ENCODE results near the gene NTM.

NTM gene

DNA sequence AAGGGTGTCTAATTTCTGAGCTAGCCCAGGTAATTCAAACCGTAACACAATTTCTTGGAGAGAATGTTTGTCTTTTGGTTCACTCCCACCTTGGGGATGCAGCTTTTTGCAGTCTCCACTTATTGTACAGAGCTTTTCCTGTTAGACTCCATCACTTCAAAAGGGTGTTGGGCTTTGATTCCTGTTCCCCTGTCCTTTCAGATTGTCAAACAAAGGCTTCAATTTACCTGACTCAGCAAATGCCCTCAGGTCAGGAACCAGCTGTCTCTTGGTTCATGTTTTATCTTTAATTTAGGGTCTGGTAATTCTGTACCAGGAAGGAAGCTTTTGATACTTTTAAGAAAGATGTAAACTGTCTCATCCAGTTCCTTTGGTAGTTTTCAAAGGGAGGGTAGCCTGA, 880.6 kb downstream of the NTM start:
- DNase-seq = no peak

DNA sequence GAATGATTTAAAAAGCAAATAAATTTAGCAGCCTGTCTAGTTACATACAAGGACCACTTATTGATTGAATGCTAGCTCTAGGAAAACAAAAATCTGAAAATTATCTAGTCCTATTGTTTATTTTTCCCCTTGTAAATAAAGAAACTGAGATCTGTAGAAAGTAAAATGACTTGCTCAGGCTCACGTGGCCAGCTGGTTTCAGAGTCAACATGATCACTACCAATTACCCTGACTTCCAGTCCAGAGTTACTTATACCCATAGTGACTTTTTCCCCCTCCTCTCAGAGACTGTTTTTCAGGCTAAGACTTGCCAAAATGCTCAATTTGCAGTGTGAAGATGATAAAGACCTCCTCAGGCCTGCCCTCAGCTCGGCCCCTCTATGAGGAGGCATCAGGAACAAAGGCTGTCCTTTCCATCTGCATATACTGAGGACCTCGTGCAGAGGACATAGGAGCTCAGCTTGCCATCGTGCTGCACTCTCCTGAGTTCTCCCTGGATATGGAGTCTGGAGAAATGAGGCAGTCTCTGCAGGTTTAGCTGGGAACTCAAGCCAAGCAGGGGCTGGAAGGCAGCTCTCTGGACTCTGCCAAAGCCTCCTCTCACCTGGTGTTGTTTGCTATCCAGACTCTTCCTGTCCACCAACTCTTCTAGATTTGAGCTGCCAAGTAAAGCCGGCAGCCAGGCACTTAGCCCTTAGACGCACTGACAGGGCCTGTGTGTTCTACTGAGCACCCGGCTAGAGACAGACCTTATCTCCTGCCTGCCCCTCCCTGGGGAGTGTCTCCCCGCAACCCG, 883.3 kb downstream of the NTM start:
- no peak for DNase-seq

DNA sequence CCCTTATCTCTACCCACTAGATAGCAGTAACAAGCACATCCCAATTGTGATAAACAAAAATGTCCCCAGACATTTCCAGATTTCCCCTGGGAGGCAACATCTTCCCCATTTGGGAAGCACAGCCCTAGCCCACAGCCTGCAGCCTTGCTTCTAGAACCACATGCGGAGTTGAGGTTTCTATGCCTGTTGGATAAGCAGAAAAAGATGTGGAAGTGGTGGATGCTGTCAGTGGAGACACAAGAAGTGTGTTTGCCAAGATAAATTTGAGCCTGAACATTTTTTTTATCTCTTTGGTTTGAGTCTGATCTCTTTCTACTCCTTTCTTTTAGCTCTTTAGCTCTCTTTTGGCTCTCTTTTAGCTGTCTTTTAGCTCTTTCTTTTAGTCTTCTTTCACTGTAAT, 884.5 kb downstream of the NTM start:
- no peak for DNase-seq

DNA sequence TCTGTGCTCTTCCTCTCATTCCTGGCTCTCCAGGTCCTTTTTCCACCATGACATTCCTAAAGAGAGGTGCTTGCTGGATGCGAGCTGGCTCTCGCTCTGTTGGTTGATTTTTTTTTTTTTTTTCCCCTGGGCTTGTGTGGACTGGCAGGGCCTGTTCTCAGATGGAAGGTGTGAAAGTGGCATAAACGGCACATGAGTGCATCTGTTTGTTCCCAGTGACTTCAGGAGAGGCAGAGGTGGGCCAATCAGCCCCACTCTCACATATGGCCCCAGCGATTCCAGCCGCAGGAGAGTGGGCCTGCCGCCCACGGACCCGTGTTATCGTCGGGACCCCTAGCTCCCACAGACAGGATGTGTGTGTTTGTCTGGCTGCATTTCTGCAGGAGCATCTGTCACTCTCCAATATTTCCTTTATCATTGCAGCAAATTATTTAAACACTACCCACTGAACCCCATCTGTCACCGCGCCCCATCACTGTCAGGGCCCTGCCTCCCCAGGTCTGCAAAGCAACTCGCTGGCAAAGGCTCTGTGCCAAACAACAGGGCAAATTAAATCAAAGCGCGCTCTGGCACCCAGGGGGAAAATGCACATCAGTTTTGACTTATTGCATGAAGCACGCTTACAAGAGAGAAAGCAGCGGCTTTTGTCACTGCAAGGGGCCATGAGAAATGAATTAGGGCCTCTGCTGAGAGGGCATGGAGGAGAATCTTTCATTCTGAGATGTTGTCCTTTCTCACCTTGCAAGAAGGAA, 886.3 kb downstream of the NTM start:
- DNase-seq = no peak

DNA sequence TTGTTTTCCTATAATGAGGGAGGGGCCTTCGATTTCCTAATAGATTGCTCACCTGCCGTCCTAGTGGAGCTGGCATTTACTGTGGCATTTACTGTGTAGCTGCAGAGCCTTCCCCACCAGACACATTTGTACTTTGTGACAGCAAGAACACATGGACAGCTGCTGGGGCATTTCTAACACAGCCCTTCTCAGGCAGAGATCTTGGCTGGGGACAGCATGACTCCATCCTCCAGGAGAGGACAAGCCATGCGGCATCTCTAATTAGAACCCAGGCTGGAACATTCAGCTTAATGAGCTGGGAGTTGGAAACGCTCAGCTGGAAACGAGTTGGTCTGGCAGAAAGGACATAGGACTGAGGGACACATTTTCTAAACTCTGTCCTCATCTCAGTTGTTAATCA, 887.5 kb downstream of the NTM start:
- DNase-seq = no peak

DNA sequence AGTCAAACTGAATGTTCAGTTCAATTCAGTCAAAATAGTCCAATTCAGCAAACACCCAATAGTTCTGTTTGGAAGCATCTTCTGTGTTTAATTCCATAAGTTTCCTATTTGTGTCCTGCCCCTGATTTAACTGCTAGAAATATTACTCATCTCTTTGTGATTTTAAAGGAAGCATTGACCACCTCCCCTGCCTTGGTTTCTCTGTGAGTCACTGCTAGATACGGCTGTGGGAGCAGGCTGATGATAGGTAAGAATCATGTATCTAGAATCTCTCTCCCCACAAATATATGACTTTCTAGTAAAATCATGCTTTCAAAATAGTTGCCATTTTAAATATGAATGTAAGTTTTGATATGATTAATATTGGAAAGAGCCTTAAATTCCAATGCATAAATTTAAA, 888.5 kb downstream of the NTM start:
- no peak for DNase-seq

DNA sequence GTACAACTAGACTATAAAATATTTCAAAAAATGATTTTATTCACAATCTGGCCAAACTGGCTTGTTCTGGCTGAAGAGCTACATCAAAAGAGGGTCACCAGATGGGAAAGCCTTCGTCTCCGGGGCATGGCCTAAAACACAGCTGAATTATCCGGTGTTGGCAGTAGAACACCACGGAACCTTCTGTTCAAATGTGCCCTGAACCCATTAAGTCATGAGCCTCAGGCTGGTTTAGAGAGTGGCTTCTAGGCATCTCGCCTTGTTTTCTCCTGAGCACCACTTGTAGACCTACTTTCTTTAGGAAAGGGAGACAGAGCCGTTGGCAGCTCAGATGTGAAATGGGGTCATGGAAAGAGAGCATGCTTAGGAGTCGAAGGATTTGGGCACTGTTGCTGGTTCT, 890.2 kb downstream of the NTM start:
- no peak for DNase-seq

DNA sequence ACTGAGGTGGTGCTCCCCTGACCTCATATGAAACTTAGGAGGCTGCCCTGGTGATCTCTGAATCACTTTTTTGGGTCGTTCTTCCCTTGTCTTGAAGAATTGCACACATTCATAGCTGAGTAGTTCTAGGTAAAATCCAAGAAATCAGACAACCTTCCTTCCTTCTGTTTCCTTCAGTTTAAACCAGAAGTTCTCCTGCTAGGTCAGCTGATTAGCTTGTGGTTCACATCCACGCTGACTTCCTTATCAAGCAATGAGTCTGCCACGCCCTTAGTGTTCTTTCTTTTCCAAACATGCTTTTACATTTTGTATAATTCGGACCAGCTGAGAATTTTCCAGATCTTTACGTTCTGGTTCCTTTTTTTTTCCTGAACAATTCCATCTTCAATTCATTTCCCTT, 892.8 kb downstream of the NTM start:
- peak; percentile 83 for DNase-seq

DNA sequence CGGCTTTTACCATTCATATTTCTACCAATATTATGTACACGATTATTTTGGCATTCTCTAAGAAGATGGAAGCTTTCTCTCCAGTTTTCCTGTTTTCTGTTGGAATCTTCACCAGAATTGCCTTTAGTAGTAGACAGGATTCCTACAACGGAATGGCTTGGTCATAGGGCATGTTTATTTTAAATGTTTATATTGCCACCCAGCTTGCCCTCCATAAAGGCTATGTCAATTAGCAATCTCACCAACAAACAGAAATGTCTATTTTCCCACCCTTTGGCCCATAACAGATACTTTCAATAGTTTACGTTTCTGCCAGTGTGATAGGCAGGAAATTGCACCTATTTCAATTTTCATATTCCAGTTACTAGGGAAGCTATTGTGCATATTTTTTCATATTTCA, 893.5 kb downstream of the NTM start:
- no peak for DNase-seq

DNA sequence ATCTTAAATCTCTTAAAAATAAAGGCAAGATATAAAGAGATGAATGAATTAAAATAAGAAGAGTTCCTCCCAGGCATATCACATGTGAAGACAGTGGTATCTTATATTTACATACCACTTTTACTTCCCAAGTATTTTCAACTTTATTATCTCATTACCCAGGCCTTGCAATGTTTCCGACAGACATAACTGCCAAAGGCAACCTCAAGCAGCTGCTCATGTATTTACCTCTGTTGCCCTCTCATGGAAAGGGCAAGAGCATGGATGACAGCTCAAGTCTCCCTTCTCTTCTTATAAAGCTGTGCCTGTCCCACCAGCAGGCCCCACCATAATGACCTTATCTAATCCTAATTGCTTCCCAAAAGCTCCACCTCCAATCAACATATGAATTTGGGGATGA, 894.2 kb downstream of the NTM start:
- DNase-seq = peak; percentile 74

DNA sequence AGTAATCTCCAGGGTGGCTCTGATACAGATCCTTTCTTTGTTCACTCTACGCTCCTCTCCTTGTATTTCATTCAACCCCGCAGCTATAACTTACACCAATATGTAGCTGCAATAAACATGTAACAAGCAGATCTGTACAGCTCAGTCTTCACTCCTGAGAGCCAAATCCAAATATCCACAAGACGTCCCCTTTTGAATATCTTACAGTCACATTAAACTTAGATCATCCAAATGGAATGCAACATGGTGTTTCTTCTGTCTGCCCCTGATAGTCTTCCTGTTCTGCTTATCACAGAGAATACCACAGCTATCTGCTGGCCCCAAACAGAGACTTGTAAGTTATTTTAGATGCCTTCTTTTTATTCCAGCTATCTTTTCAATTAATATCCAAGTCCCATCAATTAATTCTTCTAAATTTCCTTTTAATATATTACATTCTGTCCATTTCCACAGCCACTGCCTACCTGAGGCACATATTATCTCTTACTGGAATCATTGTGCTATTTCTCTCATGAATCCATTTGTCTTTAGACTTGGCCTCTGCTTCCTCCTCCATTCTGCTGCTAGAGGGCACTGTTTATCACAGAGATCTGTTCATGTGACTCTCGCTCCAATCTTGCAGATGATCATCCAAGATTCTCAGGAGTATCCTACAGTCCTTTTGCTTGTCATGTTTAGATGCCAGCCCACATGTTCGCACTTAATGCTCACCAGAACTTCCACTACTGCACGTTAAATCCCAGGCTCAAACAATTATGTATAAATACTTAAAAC, 908.6 kb downstream of the NTM start:
- DNase-seq = peak; percentile 55

DNA sequence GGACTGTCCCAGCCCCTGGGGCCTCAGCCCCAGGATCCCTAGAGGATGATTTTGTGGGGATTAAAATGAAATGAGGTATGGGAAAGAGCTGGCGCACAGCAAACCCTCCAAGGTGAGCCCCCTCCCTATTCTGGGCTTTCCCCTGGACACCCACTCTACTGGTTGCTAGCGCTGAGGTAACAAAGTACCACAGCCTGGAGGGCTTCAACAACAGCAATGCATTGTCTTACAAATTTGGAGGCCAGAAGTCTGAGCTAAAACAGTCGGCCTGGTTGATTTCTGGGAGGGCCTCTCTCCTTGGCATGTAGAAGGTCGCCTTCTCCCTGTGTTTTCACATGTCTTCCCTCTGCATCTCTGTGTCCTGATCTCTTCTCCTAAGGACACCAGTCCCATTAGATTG, 913.6 kb downstream of the NTM start:
- no peak for DNase-seq

DNA sequence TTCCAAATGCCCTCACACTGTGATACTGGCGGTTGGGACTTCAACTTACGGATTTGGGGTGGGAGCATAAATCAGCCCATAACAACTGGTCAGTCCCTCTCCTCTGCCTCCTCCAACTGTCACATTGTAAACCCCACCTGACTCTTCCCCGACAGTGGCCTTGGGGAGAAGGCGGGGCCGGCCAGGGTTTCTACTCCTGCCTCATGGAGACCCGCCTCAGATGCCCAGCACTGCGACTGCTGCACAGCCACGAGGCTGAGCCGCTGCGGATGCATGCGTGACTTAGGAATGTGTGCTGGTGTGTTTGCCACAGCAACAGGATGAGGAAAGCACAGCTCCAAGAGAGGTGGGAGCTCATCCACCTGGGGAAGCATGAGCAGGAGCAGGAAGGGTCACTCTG, 914.2 kb downstream of the NTM start:
- DNase-seq = no peak

DNA sequence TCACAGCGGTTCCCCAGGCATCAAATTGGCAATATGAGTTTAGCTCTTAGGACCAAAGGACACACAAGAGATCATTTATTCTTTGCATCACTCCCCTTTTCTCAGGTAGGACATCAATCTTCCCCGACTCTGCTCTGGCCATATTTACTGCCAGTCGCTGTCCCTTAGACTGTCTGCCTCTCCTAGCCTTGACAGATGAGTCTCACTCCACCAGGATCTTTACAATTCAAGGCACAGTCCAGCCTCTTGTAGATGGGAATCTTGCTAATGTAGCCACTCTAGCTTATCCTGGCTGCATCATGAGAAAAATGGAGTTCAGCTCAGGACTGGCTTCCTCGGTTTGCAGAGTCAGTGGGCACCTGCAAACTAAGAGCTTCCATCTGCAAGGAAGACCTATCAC, 915.2 kb downstream of the NTM start:
- no peak for DNase-seq

DNA sequence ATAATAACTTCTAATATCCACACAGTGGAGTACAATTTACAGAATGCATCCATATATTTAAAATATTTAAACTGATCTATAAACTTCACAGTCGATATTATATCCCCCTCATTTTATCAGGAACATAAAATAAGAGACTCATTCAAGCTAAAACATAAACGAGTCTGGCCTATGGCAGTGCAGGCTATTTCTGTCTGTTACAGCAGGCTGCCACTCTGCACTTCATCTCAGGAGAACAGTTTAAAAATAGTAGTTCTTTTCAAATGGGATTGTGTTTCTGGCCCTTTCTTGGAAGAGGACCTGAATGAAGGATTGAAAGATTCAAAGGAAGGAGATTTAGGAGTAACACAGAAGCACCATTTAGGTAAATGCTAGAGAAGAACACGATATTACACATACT, 915.7 kb downstream of the NTM start:
- no peak for DNase-seq

DNA sequence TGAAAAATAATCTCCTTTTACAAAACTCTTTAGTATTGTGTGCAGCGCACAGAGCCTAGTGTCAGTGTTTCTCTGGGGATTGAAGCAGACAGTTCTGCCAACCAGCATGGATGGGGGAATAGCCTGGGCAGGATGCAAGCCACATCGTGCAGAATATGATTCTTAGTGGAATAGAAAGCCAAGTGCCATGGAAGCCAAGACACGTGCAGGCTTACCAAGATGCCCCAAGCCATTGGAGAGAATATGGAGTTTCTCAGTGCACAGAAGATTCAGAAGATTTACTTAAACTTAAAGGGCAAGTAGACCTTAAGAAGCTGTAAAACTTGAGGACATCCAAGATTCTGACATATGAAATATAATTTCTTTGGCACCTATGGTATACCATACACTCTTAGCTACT, 917.6 kb downstream of the NTM start:
- DNase-seq = no peak

DNA sequence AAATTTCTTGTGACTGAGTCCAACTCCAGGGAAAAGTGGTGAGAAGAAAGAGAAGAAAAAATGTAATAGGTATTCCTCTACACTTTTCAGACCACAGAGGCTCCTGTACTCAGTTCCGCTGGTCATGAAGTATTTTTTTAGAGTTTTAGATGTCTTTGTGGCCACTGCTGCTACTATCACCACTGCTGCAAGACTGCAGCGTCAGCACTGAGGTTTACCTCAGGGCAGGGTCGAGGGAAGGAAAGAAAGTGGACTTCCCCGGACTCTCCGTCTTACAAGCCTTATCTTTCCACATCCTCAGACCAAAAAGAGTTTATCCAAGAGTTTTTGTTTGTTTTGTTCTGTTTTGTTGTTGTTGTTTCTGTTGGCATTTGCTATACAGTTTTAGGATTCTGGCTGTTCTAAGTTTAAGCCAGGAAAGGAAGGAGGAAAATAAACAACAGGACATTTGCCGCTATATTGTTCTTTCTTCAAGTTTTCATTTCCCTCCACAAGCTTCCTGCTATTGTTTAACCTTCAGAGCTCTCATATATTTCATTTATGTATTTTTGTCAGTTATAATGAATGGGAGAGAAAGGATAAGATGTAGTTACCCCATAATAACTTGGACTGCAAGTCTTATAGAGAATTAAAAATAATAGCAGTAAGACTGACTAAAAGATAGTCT, 919.3 kb downstream of the NTM start:
- peak; percentile 87 for DNase-seq

DNA sequence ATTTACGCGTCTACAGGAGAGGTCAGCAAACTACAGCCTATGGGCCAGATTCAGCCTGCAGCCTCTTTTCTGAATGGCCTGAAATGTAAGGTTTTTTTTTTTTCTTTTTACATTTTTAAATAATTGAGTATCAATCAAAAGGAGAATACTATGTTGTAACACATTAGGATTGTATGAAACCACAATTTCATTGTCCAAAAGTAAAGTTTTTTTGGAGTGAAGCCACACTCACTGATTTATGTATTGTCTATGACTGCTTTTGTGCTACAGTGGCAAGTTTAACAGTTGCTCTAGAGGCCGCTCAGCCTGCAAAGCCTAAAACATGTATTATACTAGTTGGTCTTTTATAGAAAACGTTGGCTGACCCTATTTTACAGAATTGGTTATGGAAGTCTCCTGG, 923.2 kb downstream of the NTM start:
- no peak for DNase-seq

DNA sequence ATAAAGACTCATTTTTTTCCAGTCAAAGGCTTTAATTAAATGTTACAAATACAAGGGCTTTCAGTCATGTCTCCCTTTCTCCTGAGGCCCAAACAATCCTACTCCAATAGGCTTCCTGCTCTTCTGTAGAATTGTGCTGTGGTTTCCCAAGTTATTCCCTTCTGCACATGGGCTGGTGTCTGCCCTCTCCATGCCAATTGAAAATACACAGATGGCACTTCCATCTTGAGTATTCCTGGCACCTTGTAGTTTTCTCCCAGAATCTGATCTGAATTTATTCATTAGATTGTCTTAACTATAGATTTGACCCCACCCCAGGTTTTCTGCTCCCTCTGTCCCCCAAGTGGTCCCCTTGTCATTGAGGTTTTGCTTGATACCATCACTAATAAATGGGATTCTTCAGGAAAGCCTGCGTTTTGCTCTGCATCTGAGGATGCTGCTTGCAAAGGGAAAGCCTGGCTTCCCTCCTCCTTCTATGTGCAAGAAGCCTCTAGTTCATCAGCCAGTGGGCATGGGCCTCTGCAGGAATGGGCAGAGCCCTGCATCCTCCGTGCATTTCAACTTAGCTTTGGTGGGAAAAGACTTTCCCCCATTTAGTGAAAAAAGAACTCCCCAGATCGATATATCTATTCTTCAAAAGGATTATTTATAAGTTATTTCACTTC, 926.7 kb downstream of the NTM start:
- no peak for DNase-seq

DNA sequence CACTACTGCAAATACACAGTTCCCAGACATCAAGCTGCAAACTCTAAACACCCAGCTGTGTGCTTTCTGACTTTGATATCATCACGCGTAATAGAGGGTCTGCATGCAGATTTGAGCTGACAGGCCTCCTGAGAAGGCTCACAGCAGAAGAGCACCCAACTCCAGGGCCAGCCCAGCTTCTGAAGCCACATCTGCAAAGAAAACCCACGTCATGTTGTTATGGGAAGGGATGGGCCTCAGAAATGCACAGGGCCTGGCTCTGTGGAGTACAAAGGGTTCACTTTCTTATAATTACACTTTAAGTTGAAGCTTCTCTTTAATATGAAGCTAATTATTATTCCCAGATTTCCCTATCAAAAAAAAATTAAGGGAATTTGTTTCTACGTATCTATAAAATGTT, 927.9 kb downstream of the NTM start:
- no peak for DNase-seq

DNA sequence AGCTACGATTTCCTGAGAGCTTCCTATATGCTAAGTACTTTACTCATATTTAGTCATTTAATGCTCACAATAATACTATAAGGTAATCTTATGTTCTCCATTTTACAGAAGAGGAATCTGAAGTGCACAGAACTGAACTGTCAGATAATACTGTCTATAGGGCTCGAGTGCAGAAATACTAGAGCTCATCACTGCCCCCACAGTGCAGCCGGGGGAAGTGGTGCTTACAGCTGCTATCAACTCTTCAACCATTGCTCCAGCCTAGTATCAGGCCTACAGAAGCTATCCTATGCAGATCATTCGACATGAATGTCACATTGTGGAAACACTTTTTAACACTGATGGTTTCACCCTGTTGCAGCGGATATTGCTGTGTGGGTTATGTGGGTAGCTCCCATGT, 929.9 kb downstream of the NTM start:
- DNase-seq = peak; percentile 71

DNA sequence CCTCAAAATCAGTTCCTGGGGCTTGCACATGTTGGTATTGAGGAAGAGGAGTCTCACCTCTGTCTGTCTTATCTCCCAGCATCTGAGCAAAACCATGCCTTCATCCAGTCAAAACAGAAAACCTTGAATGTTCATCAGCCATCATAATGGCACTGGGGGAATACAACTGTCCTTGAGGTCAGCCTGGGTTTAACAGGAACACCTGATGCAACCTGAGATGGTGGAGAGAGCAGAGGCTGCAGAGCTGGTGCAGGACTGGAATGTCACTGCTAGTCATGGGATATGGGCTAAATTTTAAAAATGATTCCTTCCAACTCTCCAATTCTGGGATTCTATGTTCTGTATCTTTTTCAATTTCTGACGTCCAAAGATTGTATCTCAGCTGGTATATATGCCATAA, 931.0 kb downstream of the NTM start:
- DNase-seq = no peak

DNA sequence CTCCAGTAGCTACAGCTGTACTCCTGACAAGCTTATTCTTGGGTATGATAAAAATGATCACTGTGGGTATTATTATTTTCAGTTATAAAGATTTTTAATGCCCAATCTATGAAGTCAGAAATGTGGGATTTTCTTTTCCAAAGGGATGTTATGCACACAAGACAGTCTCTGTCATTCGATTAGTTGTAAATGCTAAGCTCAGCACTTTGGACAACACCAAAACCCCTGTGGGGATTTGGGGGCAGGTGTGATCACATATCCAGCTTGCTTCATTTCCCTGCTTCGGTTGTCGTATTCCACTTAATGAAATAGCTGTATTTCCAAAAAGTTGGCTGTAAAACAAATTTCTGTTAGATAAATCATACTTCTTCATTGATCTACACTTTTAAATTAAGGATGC, 931.5 kb downstream of the NTM start:
- DNase-seq = no peak

All from OCI-M1 (cell line).